ENCODE results near the gene AGFG2.

Gene AGFG2

DNA sequence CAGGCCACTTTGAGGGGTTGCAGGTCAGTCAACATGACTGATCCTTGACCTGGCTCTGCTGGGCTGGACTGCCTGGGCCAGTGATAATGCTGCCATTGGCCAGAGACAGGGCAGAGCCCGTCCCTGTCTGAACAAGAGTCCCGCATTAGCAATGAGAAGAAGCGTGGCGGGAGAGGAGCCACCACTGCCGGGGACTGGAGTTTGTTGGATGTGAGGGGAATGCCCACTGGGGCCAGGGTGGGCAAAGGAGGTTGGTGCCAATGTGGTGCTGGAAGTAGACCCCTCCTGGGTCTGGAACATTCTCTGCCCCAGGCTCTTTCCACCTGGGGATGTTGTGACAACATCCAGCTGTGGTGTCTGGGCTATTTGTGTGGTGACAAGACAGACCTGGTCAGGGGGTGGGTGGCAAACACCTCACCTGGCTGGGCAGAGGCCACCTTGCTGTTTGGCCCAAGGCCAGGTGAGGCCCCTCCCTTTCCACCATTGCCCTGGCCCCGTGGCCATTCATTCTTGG lies 27.1 kb downstream of the AGFG2 start:
- Histone ChIP-seq H3K9ac (ENCODE audit: low read length) (no peak overlapping the region), H2AFZ (ENCODE audit: low read length) (no peak overlapping the region), H3K27ac (ENCODE audit: low read length) (no peak overlapping the region), H4K20me1 (ENCODE audit: insufficient read depth, low read length) (no peaks in the 10 kb centered on the region), H3K36me3 (replicated peaks; ENCODE audit: insufficient read depth, low read length) (no peaks in the 10 kb centered on the region), H3K27me3 (replicated peaks; ENCODE audit: insufficient read depth, low read length) (peaks cover 11% of the 10 kb centered on the region), H3K4me1 (ENCODE audit: low read length) (no peaks in the 10 kb centered on the region), H3F3A (ENCODE audit: insufficient read depth, low read length) (no peaks in the 10 kb centered on the region), H3K4me3 (ENCODE audit: low read length) (no peak overlapping the region), H3K4me2 (ENCODE audit: low read depth, low read length) (no peak overlapping the region), H3K79me2 (ENCODE audit: low read length) (no peaks in the 10 kb centered on the region), H3K9me3 (replicated peaks; ENCODE audit: insufficient read depth, low read length) (no peaks in the 10 kb centered on the region), H3K9me2 (replicated peaks; ENCODE audit: insufficient read depth, low read length) (no peaks in the 10 kb centered on the region)
- TF ChIP-seq EZH2 (optimal IDR thresholded peaks at IDR 0.05; ENCODE audit: low read depth, low read length) (no peak), EZH2phosphoT487 (IDR thresholded peaks at IDR 0.05; ENCODE audit: low read length) (no peak)
- TF ChIP-seq, protein P1, sequence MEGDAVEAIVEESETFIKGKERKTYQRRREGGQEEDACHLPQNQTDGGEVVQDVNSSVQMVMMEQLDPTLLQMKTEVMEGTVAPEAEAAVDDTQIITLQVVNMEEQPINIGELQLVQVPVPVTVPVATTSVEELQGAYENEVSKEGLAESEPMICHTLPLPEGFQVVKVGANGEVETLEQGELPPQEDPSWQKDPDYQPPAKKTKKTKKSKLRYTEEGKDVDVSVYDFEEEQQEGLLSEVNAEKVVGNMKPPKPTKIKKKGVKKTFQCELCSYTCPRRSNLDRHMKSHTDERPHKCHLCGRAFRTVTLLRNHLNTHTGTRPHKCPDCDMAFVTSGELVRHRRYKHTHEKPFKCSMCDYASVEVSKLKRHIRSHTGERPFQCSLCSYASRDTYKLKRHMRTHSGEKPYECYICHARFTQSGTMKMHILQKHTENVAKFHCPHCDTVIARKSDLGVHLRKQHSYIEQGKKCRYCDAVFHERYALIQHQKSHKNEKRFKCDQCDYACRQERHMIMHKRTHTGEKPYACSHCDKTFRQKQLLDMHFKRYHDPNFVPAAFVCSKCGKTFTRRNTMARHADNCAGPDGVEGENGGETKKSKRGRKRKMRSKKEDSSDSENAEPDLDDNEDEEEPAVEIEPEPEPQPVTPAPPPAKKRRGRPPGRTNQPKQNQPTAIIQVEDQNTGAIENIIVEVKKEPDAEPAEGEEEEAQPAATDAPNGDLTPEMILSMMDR (IDR thresholded peaks at IDR 0.05; ENCODE audit: low read length), result no peak
- no peak for DNase-seq

DNA sequence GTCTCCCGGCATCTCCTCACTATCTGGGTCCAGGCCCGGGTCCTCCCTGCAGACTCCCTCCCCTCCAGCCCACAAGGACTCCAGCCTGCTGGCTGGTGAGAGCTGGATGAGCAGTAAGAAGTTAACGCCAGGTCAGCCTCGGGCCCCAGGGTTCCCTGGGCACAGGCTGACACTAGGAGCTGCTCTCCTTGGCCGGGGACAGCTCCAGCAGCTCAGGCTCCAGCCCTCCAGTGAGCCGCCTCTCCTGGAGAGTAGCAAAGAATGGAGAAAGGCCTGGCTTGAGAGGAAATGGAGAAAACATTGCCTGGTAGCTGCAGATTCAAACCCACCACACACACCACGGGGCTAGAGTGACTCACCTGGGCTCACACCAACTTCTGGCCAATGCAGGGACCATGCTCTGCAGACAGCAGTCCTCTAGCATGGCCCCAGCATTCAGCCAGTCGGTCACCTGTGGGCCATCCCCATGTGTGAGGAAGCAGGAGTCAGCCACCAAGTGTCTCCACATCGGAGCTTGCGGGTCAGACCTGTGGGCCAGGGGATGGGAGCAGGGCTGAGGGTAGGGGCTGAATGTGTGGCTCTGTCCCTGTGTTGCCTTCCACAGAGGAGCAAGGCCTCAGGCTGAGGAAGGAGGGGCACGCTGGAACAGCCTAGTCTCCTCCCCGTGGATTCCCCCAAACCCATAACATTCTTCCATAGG lies 28.2 kb downstream of the AGFG2 start:
- H3K79me2 ChIP-seq (ENCODE audit: low read length), result no peaks in the 10 kb centered on the region
- H4K20me1 ChIP-seq (ENCODE audit: insufficient read depth, low read length), result no peaks in the 10 kb centered on the region
- no peaks in the 10 kb centered on the region for H3K36me3 ChIP-seq (replicated peaks; ENCODE audit: insufficient read depth, low read length)
- no peaks in the 10 kb centered on the region for H3F3A ChIP-seq (ENCODE audit: insufficient read depth, low read length)
- H3K9me2 ChIP-seq (replicated peaks; ENCODE audit: insufficient read depth, low read length), result no peaks in the 10 kb centered on the region
- no peak for TF ChIP-seq EZH2 (optimal IDR thresholded peaks at IDR 0.05; ENCODE audit: low read depth, low read length)
- TF ChIP-seq, protein P1 (IDR thresholded peaks at IDR 0.05; ENCODE audit: low read length), result no peak
- no peak for TF ChIP-seq EZH2phosphoT487 (IDR thresholded peaks at IDR 0.05; ENCODE audit: low read length)
- no peaks in the 10 kb centered on the region for H3K9me3 ChIP-seq (replicated peaks; ENCODE audit: insufficient read depth, low read length)
- DNase-seq, result no peak
- H3K27me3 ChIP-seq (replicated peaks; ENCODE audit: insufficient read depth, low read length), result peaks cover 11% of the 10 kb centered on the region
- H3K4me3 ChIP-seq (ENCODE audit: low read length), result no peak overlapping the region
- no peaks in the 10 kb centered on the region for H3K4me1 ChIP-seq (ENCODE audit: low read length)
- H3K9ac ChIP-seq (ENCODE audit: low read length), result no peak overlapping the region
- H2AFZ ChIP-seq (ENCODE audit: low read length), result no peak overlapping the region
- no peak overlapping the region for H3K4me2 ChIP-seq (ENCODE audit: low read depth, low read length)
- H3K27ac ChIP-seq (ENCODE audit: low read length), result no peak overlapping the region

DNA sequence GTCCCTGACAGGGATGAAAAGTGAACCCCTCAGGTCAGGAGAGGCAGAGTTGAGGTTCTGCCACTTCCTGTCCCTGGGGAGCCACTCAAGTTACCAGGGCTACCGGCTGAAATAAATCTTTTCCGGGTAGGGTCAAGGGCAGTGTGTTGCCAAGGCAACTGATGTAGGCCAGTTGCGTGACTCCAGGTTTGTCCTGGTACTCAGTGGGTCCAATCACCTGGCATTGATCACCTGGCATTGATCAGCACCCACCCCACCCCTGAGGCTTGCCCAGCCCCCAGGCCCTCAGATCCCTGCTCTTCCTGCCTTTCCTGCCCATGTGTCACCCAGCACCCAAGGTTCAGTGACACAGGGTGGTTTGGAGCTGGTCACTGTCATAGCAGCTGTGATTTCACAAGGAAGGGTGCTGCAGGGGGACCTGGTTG lies 28.8 kb downstream of the AGFG2 start:
- Histone ChIP-seq H3K4me2 (ENCODE audit: low read depth, low read length) (no peak overlapping the region), H4K20me1 (ENCODE audit: insufficient read depth, low read length) (no peaks in the 10 kb centered on the region), H2AFZ (ENCODE audit: low read length) (no peak overlapping the region), H3K9ac (ENCODE audit: low read length) (no peak overlapping the region), H3K9me2 (replicated peaks; ENCODE audit: insufficient read depth, low read length) (no peaks in the 10 kb centered on the region), H3K9me3 (replicated peaks; ENCODE audit: insufficient read depth, low read length) (no peaks in the 10 kb centered on the region), H3K4me1 (ENCODE audit: low read length) (no peaks in the 10 kb centered on the region), H3K27me3 (replicated peaks; ENCODE audit: insufficient read depth, low read length) (peaks cover 11% of the 10 kb centered on the region), H3K36me3 (replicated peaks; ENCODE audit: insufficient read depth, low read length) (no peaks in the 10 kb centered on the region), H3K4me3 (ENCODE audit: low read length) (no peak overlapping the region), H3K27ac (ENCODE audit: low read length) (no peak overlapping the region), H3K79me2 (ENCODE audit: low read length) (no peaks in the 10 kb centered on the region), H3F3A (ENCODE audit: insufficient read depth, low read length) (no peaks in the 10 kb centered on the region)
- no peak for TF ChIP-seq EZH2phosphoT487 (IDR thresholded peaks at IDR 0.05; ENCODE audit: low read length)
- TF ChIP-seq EZH2 (optimal IDR thresholded peaks at IDR 0.05; ENCODE audit: low read depth, low read length), result no peak
- TF ChIP-seq, protein P1 (IDR thresholded peaks at IDR 0.05; ENCODE audit: low read length), result no peak
- no peak for DNase-seq
